GM12801 (cell line): ENCODE measurements around the gene ZCCHC3.

ENCODE experiments used
- CTCF ChIP-seq: IDR thresholded peaks from one replicate; pipeline ENCODE4 v1.5.1; 2011; ENCODE audit warnings: control low read depth; ENCODE audit not compliant: insufficient read length; ENCODE audit errors: extremely low read depth

Gene ZCCHC3, protein sequence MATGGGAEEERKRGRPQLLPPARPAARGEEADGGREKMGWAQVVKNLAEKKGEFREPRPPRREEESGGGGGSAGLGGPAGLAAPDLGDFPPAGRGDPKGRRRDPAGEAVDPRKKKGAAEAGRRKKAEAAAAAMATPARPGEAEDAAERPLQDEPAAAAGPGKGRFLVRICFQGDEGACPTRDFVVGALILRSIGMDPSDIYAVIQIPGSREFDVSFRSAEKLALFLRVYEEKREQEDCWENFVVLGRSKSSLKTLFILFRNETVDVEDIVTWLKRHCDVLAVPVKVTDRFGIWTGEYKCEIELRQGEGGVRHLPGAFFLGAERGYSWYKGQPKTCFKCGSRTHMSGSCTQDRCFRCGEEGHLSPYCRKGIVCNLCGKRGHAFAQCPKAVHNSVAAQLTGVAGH

GRCh38 chr20:297098-297924 lies at the start of gene ZCCHC3:
Gene ZCCHC3 (plus strand): TSS chr20:297570. CDS start chr20:297587, 17 bp downstream.
- TF ChIP-seq CTCF: no peak

DNA sequence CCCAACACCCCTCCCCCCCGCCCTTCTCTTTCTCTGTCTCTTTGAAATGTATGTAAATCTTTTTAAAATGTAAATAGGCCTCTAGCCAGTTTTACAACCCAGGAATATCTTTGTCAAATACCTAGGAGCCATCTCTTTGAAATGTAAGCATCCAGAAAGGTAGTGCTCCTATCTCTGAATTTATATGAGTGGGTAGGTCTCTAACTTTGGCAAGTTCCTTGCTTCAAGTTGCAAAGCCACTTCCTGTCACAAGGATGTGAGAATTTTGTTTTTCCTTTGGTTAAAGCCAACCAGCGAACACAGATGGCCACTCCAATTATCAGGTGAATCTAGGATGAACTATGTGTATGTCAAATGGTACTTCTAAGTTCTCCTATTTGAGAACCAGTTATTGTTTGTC lies 46.0 kb upstream of the ZCCHC3 start:
- TF ChIP-seq CTCF: no peak

DNA sequence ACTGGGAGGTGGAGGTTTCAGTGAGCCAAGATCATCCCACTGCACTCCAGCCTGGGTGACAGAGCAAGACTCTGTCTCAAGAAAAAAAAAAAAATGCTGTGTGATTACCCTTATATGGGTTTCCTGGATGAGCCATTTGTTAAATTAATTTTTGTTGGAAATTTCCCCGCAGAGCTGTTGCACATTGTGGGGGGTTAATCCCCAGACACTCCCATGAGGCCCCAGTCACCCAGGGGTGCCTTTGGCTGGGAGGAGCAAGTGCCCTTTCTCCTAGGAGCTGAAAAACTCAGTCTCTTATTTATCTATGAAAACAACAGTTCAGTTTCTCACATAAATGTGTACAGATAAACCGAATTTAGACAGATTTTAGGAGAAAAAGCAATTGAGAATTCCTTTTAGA lies 44.6 kb upstream of the ZCCHC3 start:
- no peak for TF ChIP-seq CTCF

GRCh38 chr20:257419-257818 lies 40.0 kb upstream of the ZCCHC3 start, which contains the start of gene DEFB132:
Gene DEFB132 (plus strand): TSS chr20:257724. CDS start chr20:257779, 55 bp downstream.
- TF ChIP-seq CTCF: no peak

DNA sequence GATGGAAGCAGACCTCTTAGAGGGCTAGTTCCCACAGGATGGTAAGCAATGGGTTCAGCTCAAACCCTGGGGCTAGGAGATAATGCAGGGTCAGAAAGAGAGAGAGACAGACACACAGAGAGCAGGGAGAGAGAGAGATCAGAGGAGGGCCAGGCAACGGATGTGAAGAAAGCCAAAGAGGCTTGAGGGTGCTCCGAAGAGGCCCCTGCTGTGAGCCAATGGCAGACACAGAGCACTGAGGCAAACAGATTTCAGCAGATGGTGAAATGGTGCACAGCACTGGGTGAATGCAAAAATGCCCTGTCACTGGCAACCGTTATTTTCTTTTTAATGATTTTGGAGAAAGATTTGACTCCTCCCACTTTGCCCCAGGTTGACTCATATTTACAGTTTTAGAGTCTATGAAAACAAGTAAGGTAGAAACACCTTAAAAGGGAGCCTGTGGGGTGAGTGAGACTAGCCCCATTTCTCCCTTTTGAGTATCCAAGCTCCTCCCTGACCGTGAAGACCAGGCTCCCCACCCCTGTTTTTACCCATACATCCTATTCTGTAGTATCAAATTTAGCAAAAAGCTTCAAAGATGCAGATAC lies 39.0 kb upstream of the ZCCHC3 start:
- TF ChIP-seq CTCF: no peak

DNA sequence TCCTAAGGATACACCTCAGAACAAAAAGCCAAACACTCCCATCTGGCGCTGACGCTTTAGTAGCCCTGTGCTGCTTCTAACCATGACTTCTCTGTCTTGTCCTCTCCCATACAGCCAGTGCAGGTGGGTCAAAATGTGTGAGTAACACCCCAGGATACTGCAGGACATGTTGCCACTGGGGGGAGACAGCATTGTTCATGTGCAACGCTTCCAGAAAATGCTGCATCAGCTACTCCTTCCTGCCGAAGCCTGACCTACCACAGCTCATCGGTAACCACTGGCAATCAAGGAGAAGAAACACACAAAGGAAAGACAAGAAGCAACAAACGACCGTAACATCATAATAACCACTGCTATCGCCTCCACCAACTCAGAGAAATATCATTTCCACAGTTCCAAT lies 38.4 kb upstream of the ZCCHC3 start:
- TF ChIP-seq CTCF: no peak

- TF ChIP-seq CTCF: no peak
Measured at GRCh38 chr20:259981-260380, 37.4 kb upstream of the ZCCHC3 start.
